CD4-positive, CD25-positive, alpha-beta regulatory T cell (primary cell): ENCODE measurements around the gene SMIM13. TPM values are rescaled to one million over a fixed set of nuclear protein-coding genes. Genes with fewer than 3 reads are reported as not detected.

Source experiments
- ATAC-seq, 2 donors: fragments of 150-1000 bp; cut with Tn5 transposase; one replicate each; pipeline ENCODE4 v1.10.0; 2021; ENCODE audit warnings: low read depth in 2 of 2, moderate number of reproducible peaks in 2 of 2, moderate library complexity in 1 of 2
- DNase-seq, 3 donors: peaks; one replicate each; pipeline versions ENCODE4 v3.0.0 to v3.0.0-alpha.2; 2012 to 2022; ENCODE audit warnings: mixed read lengths in 1 of 3
- H3K27ac ChIP-seq: one replicate; pipeline ENCODE4 v1.7.0; 2013; ENCODE audit warnings: mild to moderate bottlenecking, low read length; ENCODE audit not compliant: insufficient read depth, poor library complexity, severe bottlenecking
- H3K27me3 ChIP-seq: one replicate; pipeline ENCODE4 v1.7.0; 2013; ENCODE audit warnings: low read length; ENCODE audit not compliant: control insufficient read depth, insufficient read depth
- H3K36me3 ChIP-seq: one replicate; pipeline ENCODE4 v1.7.0; 2013; ENCODE audit warnings: mild to moderate bottlenecking, low read length, moderate library complexity; ENCODE audit not compliant: control insufficient read depth, insufficient read depth
- H3K4me1 ChIP-seq: 2 replicates; pipeline ENCODE4 v1.7.0; 2013; ENCODE audit warnings: mild to moderate bottlenecking, low read length; ENCODE audit not compliant: insufficient read depth, control insufficient read depth, poor library complexity, severe bottlenecking
- H3K4me3 ChIP-seq: one replicate; pipeline ENCODE4 v1.7.0; 2013; ENCODE audit warnings: low read depth, mild to moderate bottlenecking, low read length, moderate library complexity
- H3K9me3 ChIP-seq, 2 experiments: 1 replicate in 1 of 2; 2 replicates in 1 of 2; pipeline ENCODE4 v1.7.0; 2013; ENCODE audit warnings: low read length in 2 of 2, mild to moderate bottlenecking in 1 of 2, moderate library complexity in 1 of 2; ENCODE audit not compliant: control insufficient read depth in 2 of 2
- H3K27ac Mint-ChIP-seq, 3 donors: one replicate each; pipeline ENCODE4 v1.8.0; 2020 to 2022; ENCODE audit warnings: mild to moderate bottlenecking in 3 of 3, mixed read lengths in 3 of 3, moderate library complexity in 2 of 3
- H3K27me3 Mint-ChIP-seq: one replicate; pipeline ENCODE4 v1.8.0; 2022; ENCODE audit warnings: mild to moderate bottlenecking, mixed read lengths
- H3K36me3 Mint-ChIP-seq: one replicate; pipeline ENCODE4 v1.8.0; 2020; ENCODE audit warnings: mixed read lengths
- H3K4me1 Mint-ChIP-seq, 4 donors: one replicate each; pipeline ENCODE4 v1.8.0; 2020 to 2022; ENCODE audit warnings: mixed read lengths in 4 of 4, mild to moderate bottlenecking in 1 of 4
- H3K4me3 Mint-ChIP-seq, 4 donors: one replicate each; pipeline ENCODE4 v1.8.0; 2020 to 2022; ENCODE audit warnings: mild to moderate bottlenecking in 4 of 4, mixed read lengths in 4 of 4, moderate library complexity in 3 of 4
- H3K9me3 Mint-ChIP-seq, 7 donors: one replicate each; pipeline ENCODE4 v1.8.0; 2020 to 2022; ENCODE audit warnings: mixed read lengths in 7 of 7, mild to moderate bottlenecking in 3 of 7, moderate library complexity in 2 of 7
- polyA plus RNA-seq, 4 donors: library from polyadenylated mRNA; unstranded; fragments of 300-500 nt; fragmentation: Illumina TruSeq; gene quantifications; one replicate each; pipeline ENCODE4 v1.2.3, GENCODE V29; 2021
- total RNA-seq: library from RNA; stranded (reverse); gene quantifications from one replicate; pipeline ENCODE4 v1.2.3, GENCODE V29; 2022

Gene SMIM13
- total and polyA plus RNA-seq, 5 donors from 2014 or later, result 1.4 to 9.7 (median 3.1) TPM

- no peaks in the 10 kb centered on the region for H3K36me3 ChIP-seq
- no peak overlapping the region for H3K4me3 Mint-ChIP-seq
- H3K9me3 Mint-ChIP-seq, result no peaks in the 10 kb centered on the region
- no peaks in the 10 kb centered on the region for H3K4me1 ChIP-seq
- H3K27ac ChIP-seq, result no peak overlapping the region
- peaks cover 44% of the 10 kb centered on the region for H3K27me3 Mint-ChIP-seq
- H3K36me3 Mint-ChIP-seq, result no peaks in the 10 kb centered on the region
- no peak overlapping the region for H3K4me3 ChIP-seq
- DNase-seq (no peak), ATAC-seq (no peak)
- no peaks in the 10 kb centered on the region for H3K9me3 ChIP-seq
- no peak overlapping the region for H3K27ac Mint-ChIP-seq
- no peaks in the 10 kb centered on the region for H3K4me1 Mint-ChIP-seq
- H3K27me3 ChIP-seq, result peaks cover 1% of the 10 kb centered on the region
These were observed 26.3 kb upstream of the SMIM13 start for GRCh38 chr6:11067348-11067747.

- Histone ChIP-seq H3K9me3 (no peaks in the 10 kb centered on the region), H3K4me1 (no peaks in the 10 kb centered on the region), H3K4me3 (no peak overlapping the region), H3K36me3 (no peaks in the 10 kb centered on the region), H3K27me3 (peaks cover 2% of the 10 kb centered on the region), H3K27ac (no peak overlapping the region)
- Mint-ChIP-seq H3K27me3 (peaks cover 30% of the 10 kb centered on the region), H3K36me3 (no peaks in the 10 kb centered on the region), H3K27ac (no peak overlapping the region), H3K9me3 (no peaks in the 10 kb centered on the region), H3K4me3 (no peak overlapping the region), H3K4me1 (no peaks in the 10 kb centered on the region)
- ATAC-seq (no peak), DNase-seq (no peak)
These were observed 23.9 kb upstream of the SMIM13 start for GRCh38 chr6:11069760-11070159.

GRCh38 chr6:11072101-11072500 lies 21.5 kb upstream of the SMIM13 start:
- Mint-ChIP-seq H3K36me3 (no peaks in the 10 kb centered on the region), H3K27ac (no peak overlapping the region), H3K4me1 (no peaks in the 10 kb centered on the region), H3K9me3 (no peaks in the 10 kb centered on the region), H3K4me3 (no peak overlapping the region), H3K27me3 (peaks cover 20% of the 10 kb centered on the region)
- ATAC-seq (no peak), DNase-seq (no peak)
- peaks cover 2% of the 10 kb centered on the region for H3K27me3 ChIP-seq
- H3K36me3 ChIP-seq, result no peaks in the 10 kb centered on the region
- H3K4me1 ChIP-seq, result no peaks in the 10 kb centered on the region
- no peak overlapping the region for H3K27ac ChIP-seq
- no peak overlapping the region for H3K4me3 ChIP-seq
- no peaks in the 10 kb centered on the region for H3K9me3 ChIP-seq

- Mint-ChIP-seq H3K36me3 (no peaks in the 10 kb centered on the region), H3K9me3 (no peaks in the 10 kb centered on the region), H3K4me1 (peaks cover 0 to 1% (median 0%) of the 10 kb centered on the region in 4 donors), H3K27me3 (peaks cover 16% of the 10 kb centered on the region), H3K27ac (no peak overlapping the region), H3K4me3 (no peak overlapping the region)
- peaks cover 2% of the 10 kb centered on the region for H3K27me3 ChIP-seq
- H3K27ac ChIP-seq, result no peak overlapping the region
- no peaks in the 10 kb centered on the region for H3K36me3 ChIP-seq
- H3K9me3 ChIP-seq, result no peaks in the 10 kb centered on the region
- H3K4me3 ChIP-seq, result no peak overlapping the region
- DNase-seq, result no peak
- no peaks in the 10 kb centered on the region for H3K4me1 ChIP-seq
- no peak for ATAC-seq
These were observed 17.1 kb upstream of the SMIM13 start for GRCh38 chr6:11076540-11076939.

GRCh38 chr6:11078266-11078665 lies 15.4 kb upstream of the SMIM13 start:
- no peaks in the 10 kb centered on the region for H3K36me3 ChIP-seq
- H3K4me3 ChIP-seq, result no peak overlapping the region
- Mint-ChIP-seq H3K4me1 (peaks cover 0 to 1% (median 0%) of the 10 kb centered on the region in 4 donors), H3K9me3 (no peaks in the 10 kb centered on the region), H3K36me3 (no peaks in the 10 kb centered on the region), H3K4me3 (no peak overlapping the region), H3K27ac (no peak overlapping the region), H3K27me3 (peaks cover 16% of the 10 kb centered on the region)
- no peaks in the 10 kb centered on the region for H3K4me1 ChIP-seq
- H3K9me3 ChIP-seq, result no peaks in the 10 kb centered on the region
- H3K27ac ChIP-seq, result no peak overlapping the region
- ATAC-seq (no peak), DNase-seq (no peak)
- peaks cover 2% of the 10 kb centered on the region for H3K27me3 ChIP-seq

- DNase-seq (no peak), ATAC-seq (no peak)
- H3K36me3 Mint-ChIP-seq, result no peaks in the 10 kb centered on the region
- Histone ChIP-seq H3K27me3 (peaks cover 4% of the 10 kb centered on the region), H3K4me3 (no peak overlapping the region), H3K9me3 (no peaks in the 10 kb centered on the region), H3K4me1 (no peaks in the 10 kb centered on the region), H3K36me3 (no peaks in the 10 kb centered on the region), H3K27ac (no peak overlapping the region)
- peaks cover 0 to 1% (median 0%) of the 10 kb centered on the region in 4 donors for H3K4me1 Mint-ChIP-seq
- H3K27ac Mint-ChIP-seq, result no peak overlapping the region
- peaks cover 24% of the 10 kb centered on the region for H3K27me3 Mint-ChIP-seq
- H3K9me3 Mint-ChIP-seq, result no peaks in the 10 kb centered on the region
- H3K4me3 Mint-ChIP-seq, result no peak overlapping the region
These were observed 13.3 kb upstream of the SMIM13 start for GRCh38 chr6:11080296-11080695.

- Histone ChIP-seq H3K4me1 (no peaks in the 10 kb centered on the region), H3K9me3 (no peaks in the 10 kb centered on the region), H3K36me3 (no peaks in the 10 kb centered on the region), H3K27me3 (peaks cover 4% of the 10 kb centered on the region), H3K27ac (no peak overlapping the region), H3K4me3 (no peak overlapping the region)
- Mint-ChIP-seq H3K27ac (no peak overlapping the region), H3K27me3 (peaks cover 26% of the 10 kb centered on the region), H3K4me1 (peaks cover 0 to 1% (median 0%) of the 10 kb centered on the region in 4 donors), H3K9me3 (no peaks in the 10 kb centered on the region), H3K36me3 (no peaks in the 10 kb centered on the region), H3K4me3 (no peak overlapping the region)
- DNase-seq (no peak), ATAC-seq (no peak)
These were observed 10.1 kb upstream of the SMIM13 start for GRCh38 chr6:11083491-11083890.

GRCh38 chr6:11083956-11084355 lies 9.7 kb upstream of the SMIM13 start:
- no peaks in the 10 kb centered on the region for H3K36me3 Mint-ChIP-seq
- H3K27me3 Mint-ChIP-seq, result peaks cover 22% of the 10 kb centered on the region
- Histone ChIP-seq H3K36me3 (no peaks in the 10 kb centered on the region), H3K9me3 (no peaks in the 10 kb centered on the region), H3K27ac (no peak overlapping the region), H3K27me3 (peaks cover 4% of the 10 kb centered on the region), H3K4me3 (no peak overlapping the region), H3K4me1 (no peaks in the 10 kb centered on the region)
- ATAC-seq (no peak), DNase-seq (no peak)
- H3K4me1 Mint-ChIP-seq, result peaks cover 0 to 1% (median 0%) of the 10 kb centered on the region in 4 donors
- no peak overlapping the region for H3K27ac Mint-ChIP-seq
- no peak overlapping the region for H3K4me3 Mint-ChIP-seq
- H3K9me3 Mint-ChIP-seq, result no peaks in the 10 kb centered on the region
